HuH-7.5 (cell line): ENCODE data around the gene LMO4.
A peak's percentile ranks its signal among the peaks of the same experiment; 100 is the strongest.

Source experiments
- DNase-seq: peaks from one replicate; pipeline ENCODE4 v3.0.0; 2011; ENCODE audit warnings: low spot score

The LMO4 gene, protein sequence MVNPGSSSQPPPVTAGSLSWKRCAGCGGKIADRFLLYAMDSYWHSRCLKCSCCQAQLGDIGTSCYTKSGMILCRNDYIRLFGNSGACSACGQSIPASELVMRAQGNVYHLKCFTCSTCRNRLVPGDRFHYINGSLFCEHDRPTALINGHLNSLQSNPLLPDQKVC

DNA sequence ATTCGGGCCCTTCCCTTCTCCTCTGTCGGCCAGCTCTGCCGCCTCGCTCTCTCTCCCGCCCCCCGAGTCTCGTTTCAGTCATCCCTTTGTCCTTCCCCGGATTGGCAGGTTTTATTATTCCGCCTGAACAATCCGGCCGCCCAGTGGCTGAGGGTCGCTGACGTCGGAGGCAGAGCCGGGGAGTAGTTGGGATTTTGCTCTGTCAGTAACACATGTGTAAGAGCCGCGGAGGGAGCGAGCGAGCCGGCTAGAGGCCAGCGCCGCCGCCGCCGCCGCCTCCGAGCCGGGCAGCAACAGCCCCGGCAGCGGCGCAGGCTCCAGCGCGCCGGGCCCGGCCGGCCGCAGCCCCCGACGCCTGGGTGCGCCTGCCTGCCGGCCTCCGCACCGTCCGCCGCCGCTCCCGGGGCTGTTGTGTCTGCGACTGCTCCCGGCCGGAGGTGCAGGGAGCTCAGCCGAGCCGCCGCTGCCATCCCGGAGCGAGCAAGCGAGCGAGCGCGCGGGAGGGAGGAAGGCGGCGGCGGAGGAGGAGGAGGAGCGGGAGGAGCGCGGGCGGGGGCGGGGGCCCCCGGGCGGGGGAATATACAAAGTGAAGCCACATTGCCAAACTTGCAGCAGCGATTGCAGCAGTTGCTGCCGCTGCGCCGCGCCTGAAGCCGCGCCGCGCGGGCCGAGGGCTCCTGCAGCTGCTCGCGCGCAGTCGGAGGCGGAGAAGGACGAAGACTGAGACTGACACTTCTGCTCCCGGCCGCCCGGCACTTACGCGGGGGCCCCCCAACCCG, at the start of gene LMO4:
Gene LMO4 (plus strand): TSS at position 609 of the 779 bp plus-strand sequence. CDS start 3,136 bp downstream, outside the sequence.
- DNase-seq: peak; percentile 91

DNA sequence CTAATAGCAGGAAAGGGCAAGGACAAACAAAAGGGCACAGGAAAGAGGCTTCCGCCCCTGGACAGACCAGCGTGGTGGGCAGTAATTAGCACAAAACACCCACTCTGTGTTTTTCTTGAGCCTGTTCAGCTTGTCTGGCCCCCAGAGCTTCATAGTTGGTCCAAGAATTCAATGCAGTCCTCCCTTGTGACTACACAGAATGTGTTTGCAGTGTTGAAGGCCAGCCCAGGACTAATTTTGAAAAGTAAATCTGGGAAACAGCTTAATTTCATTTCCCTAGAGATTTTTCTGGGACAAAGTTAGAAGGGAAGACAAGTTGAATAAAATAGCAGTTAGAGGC, 49.2 kb upstream of the LMO4 start:
- DNase-seq: no peak

DNA sequence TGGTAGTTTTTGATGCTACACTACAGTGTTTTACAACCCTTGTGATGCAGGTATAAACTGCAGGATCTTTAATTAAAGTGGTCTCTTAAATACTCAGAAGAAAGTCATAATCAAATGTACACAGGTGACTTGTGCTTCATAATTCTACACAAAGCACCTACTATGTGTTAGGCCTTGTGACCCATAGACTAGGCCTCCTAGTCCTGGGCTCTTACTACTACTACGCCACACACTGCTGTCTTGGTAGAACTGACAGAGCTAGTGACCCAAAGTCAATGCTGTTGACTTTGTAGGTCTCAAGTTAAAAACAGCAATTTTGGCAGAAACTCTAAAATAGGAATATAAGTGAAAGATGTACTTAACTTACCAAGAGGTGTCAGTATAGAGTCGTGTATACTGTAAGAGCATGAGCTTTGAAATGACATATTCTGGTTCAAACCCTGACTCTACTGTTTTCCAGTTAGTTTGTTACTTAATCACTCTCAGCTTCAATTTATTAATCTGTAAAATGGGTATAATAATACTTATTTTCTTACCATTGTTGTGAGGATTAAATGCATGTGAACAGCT, 48.6 kb upstream of the LMO4 start:
- no peak for DNase-seq

DNA sequence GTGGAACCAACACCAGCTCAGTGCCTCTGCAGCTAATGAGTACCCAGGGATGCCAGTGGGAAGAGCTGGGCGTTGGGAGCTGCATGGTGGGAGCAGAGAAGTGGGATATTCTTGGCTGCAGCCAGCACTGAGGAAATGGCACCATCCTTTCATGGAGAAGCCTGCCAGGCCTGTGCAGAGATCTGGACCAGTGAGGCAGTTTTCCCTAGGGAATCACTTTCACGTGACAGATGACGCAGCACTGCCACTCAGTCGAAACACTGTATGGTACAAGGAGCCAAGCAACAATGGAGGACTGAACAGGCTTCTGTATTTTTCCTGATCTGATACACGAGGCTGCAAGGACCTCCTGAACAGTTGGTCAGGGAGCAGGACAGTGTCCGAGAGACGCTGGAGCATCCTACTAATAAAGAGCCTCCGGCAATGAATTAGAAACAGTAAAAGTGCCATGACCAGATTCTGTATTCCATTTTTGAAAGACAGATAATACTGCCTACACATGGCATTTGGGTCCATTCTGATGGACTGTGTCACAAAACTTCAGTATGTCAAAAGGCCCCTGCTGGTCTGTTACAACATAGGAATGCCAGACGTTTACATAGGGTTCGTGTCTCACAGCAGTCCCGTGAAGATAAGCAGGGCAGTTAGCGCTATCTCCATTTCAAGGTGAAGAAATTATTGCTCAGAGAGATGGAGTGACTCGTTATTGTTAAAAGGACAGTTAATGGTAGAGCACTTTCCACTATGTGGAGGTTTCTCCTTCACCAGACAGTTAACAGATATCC, 44.0 kb upstream of the LMO4 start:
- DNase-seq: peak; percentile 14

DNA sequence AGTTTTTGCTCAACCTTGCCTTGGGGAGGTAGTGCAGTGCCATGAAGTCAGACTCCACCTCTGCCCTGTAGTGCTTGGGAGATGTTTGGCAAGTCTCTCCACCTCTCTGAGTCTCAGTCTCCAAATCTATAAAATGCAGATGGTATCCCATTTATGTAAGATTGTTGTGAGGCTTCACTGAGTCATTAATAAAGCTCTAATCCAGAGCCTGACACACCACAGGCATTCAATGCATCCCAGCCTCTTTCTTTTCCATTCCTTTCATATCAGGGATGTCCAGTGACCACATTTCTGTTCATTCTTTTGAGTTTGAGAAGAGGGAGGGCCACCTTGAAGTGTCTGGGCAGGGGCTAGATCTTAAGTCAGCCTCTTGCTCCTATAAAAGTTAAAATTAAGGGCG, 37.6 kb upstream of the LMO4 start:
- no peak for DNase-seq

DNA sequence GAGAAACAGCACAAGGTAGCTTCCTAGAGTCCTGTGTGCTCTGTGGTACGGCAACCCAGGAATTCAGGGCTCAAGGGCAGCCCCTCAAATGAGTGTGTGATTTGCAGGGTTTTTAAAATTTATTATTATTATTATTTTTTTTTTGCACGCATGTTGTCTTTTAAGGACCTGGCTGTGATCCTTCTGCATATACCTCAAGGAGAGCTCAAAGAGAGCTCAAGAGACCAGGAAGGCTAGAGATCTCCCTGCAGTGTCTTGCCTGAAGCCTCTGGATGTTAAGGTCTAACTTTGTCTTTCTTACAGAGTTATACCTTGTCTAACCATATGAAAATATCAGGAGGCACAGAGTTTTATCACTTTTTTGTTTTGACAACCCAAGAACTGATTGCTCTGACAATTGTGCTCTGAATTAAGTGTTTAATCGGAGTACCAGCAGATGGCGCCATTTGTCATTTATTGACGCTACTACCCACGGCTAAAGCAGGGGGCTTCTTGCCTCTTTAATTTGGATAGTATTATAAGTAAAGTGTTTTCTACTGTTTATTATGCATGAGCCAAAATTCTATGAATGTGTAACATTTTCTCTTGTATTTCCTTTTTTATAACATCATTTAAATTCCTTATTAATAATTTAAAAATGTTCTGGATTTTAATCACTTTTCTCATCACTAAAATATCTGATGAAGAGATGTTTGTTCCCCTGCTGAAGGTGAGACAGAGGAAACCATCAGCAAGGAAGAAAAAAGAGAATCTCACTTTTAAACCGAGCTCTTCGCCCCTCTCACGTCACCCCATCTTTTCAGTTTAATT, 35.8 kb upstream of the LMO4 start:
- DNase-seq: peak; percentile 16

DNA sequence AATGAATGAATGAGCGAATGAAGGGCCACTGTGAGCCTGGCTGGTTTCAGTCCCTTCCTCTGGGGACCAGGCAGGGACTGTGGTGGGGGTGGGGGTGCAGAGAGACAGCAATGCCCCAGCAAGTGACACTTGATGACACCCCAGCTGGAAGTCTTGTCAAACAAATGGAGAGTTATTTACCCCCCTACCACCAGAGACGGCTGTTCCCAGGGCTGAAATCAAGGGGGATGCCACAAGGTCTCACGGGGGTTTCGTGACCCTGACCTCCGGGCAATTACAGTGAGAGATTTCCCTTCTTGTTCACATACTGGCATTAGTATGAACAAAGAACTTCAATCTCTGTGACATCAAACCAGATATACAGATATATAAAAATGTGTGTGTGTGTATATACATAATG, 34.0 kb upstream of the LMO4 start:
- DNase-seq: no peak

DNA sequence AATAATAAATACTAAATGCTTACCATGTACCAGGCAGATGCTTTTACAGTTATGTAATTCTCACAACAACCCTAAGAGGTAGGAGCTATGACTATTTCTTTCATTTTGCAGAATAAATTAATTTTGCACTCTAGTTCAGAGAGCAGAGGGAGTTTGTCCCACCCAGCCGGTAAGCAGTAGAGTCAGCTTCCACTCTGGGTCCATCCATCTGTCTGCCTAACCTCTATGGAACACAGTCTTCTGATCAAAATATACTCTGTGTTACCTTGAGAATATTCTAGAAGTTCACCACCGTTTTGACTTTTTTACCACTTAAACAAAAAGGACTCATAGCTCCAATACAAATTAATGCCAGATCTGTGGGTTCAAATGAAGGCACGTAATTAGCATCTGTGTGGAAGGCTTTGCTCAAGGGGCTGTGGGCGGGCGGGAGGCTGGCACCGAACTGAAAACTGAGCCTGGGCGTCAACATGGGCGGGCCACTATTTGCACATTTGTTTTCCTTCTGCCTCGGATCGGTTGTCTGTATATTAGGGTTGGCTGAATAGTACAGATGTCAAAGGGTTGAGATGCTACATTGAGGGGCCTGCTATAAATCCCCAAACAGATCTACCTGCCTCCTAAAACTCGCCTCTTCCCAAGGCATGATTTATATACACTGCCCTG, 33.1 kb upstream of the LMO4 start:
- DNase-seq: no peak

DNA sequence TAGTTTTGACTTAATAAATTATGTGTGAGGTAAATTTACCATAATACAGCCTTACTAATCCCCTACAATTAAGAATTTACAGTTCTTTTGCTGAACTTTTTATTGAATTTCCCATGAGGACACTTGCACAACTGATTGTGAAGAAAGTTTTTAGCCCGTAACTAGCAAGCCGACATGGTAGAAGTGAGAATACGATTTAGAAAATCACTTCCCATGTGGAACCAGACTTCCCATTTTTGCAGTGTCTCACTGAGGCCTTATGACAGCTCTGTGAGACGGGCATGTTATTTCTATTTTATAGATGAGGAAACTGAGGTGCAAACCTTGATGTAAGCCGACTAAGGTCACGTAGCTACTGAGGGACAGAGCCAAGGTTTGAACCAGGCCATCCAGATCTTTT, 32.5 kb upstream of the LMO4 start:
- DNase-seq: no peak

DNA sequence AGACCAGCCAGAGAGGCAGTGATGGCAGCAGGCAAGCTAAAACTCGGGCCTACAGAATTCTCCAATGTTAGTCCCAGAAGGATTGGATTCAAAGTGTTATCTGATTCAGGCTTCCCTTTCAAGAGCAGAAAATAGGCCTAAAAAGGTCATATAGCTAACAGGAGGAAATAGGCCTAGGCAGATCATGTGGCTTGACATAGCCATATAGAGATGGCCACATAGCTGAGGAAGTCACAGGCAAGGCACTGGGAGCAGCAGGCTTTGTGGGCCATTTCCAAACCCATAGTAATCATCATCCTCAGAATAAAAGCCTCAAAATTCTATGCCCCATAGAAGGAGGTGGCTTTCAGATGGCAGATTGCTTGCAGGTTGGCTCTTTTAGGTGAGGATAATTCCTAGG, 29.0 kb upstream of the LMO4 start:
- no peak for DNase-seq

DNA sequence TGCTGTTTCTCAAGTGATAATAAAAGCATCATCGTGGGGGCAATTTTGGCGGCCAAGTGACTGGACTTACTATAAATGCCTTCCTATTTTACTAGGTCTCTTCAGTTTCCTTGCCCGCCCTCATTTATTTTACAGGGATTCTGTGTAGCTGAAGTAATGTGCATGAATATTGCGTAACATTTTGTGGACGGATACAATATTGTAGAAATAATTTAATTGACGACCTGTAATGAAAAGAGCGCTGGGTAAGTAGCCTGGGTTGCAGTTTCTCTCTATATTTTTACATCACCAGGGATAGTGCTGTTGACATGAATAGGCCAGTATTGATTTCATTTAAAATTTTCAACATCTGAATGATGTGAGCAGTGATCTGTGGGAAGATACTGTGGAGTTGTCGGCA, 28.1 kb upstream of the LMO4 start:
- no peak for DNase-seq

DNA sequence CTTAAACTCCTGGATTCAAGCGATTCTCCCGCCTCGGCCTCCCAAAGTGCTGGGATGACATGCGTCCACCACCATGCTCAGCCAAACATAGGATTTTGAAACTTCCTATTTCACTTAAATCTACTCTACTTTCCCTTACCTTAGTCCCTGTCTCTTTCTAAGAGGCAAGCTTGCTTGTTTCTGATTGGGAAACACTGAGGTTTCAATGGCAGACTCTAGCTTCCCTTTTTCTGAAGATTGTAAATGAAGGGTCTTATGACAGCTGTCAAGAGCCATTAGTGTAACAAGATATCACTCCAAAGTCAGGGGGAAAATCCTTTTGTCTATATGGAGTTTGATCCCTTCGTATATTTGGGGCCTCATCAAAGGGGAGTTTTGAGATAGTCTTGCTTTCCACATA, 23.5 kb upstream of the LMO4 start:
- DNase-seq: no peak

DNA sequence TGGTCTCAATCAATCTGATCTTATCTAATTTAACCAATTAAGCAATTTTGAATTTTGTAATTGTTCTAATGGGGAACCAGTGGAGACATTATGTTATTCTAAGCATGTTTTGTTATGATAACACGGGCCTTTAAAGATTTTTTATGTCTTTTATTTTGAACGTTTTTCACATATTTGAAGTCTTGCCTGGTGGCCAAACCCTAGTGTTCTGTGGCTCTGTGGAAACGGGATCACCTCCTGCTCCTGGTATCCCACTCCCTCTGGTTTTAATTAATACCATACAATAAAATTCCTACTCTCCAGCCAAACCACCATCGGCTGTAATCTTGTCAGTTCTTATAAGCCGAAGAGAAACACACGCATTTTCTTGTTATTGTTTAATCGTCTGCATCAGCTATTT, 22.9 kb upstream of the LMO4 start:
- no peak for DNase-seq

DNA sequence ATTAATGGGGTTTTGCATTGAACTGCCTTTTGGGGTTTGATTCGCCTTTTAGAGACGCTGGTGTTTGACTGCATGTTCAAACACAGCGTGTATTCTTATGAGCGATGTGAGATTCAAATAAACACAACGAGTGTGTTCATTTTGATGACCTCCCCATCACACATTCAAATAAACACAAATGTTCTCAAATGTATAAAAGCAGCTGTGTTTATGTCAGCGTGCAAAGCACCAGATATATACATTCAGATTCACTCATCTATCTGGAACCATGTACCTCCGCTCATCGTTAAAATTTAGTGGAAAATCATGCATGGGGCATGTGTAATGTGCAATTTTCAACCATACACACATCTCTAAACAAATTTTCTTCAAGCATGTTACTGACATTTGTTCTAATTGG, 21.4 kb upstream of the LMO4 start:
- no peak for DNase-seq

DNA sequence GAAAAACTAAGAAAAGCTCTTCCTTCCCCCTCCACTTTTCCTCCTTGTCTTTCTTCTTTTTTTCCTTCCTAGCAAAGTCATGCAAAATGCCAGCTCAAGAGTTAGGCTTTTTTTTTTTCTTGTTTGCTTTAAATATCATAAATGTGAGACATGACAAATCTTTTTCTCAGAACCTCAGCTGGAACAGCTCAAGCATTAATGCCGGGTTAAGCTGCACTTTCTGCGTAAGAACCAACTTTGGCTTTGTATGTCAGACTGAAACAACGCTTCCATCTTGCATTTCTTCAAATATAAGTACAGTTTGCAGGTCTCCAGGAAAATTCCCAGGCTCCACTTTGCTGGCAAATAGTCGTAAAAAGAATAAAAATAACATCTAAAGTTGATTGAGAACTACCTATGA, 20.7 kb upstream of the LMO4 start:
- no peak for DNase-seq

DNA sequence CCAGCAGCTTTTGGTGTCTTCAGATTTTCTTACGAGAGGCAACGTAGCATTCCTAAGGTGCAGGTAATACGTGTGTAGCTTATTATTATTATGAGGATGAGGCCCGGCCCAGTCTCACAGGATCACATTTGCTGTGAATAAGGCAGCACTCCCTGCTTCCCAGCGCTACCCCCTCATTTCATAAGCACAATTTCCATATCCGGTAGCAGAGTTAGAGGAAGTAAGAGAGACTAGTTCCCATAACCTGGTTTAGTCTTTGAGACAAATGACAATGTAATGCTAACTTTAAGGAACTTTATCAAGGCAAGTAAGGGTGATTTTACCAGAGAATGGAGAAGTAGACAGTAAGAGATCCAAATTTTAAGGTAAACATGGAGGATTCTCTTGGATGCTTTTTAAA, 14.6 kb upstream of the LMO4 start:
- DNase-seq: no peak

DNA sequence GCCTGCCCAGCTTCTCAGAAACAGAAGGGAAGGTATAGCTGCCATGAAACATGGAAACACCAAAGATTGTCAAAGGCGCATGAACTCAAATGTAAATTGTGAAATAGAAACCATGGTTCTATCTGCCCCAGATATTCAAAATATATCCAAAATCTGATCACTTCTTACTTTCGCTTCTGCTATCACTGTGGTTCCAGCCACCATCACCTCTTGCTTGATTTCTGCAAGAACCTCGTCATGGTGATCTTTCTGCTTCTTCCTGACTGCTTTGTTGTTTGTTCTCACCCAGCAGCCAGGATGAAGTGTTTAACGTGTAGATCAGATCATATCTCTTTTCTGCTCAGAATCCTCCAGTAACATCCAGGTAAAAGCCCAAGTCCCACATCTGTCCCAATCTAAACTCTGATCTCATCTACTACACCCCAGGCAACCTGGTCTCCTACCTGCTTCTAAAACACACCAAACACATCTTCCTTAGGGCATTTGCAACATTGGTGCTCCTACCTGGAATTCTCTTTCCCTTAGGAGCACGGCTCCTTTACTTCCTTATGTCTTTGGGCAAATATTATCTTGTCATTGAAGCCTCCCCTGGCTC, 10.5 kb upstream of the LMO4 start:
- no peak for DNase-seq

DNA sequence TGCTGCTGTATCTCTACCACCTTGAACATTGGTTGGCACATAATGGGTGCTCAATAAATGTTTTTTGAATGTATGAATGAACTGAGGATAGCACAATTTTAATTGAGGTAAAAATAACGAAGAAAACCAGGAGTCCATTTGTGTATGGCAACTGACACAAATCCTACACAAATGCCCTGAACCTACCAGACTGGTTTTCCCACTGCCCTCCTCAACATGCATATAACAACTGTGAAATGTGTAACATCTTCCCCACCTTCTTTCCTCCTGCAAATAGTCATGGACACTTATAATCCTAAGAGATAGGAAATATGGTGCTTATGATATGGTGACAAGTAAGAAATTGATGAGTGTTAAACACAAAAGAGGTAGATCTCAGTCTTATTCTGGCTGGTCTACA, 9.9 kb upstream of the LMO4 start:
- DNase-seq: no peak

DNA sequence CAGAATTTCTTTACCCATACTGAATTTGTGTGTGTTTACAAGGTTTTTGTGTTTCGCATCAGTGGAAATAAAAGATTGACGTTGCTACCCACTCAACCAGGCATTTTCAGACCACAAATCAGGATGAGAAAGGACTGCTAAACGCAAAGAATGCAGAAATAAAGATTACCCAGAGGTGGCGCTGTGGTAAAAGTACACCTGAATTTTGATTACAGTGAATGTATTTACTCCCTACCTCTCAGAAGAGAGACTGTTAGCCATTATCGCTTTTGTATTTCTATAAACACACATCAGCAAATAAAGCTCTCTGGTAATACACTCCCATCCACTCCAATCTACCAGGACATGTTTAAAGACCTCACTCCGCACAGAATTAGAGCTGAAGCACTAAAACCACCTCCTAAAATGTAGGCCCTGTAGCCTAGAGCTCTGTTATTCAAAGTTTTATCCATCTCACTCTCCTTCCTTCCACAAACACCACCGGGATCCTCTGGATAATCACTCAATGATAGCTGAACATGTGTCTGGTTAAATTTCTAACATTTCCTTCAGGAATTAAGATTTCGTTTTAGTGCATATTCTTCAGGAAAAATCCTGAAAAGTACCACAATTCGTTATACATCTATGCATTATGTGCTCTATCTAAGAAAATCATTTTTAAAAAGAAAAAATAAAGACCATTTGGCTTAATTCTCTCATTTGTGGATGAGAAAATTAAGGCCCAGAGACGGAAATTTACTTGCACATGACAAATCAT, 2.5 kb upstream of the LMO4 start:
- no peak for DNase-seq
